HCT116 (cell line): ENCODE measurements around the gene CSNK2A2. TPM values are rescaled to one million over a fixed set of nuclear protein-coding genes. Genes with fewer than 3 reads are reported as not detected.
A peak's percentile ranks its signal among the peaks of the same experiment; 100 is the strongest.

ENCODE experiments used
- ATAC-seq: fragments of 200-7000 bp; cut with Tn5 transposase; 2 replicates; pipeline ENCODE4 v1.9.1; 2020; ENCODE audit warnings: mild to moderate bottlenecking, moderate library complexity
- BruUV-seq: library from RNA; stranded (reverse); fragments of 400-500 nt; replicated peaks from 2 replicates; lab custom pipeline; 2021; lab: Mats Ljungman, UMichigan
- CTCF ChIA-PET: fragments of 300-600 bp; sonication (Branson Sonifier 250); formaldehyde crosslinking; loops from one replicate; lab custom pipeline; 2021; ENCODE audit warnings: antibody characterized with exemption; lab: Charles Lee
- POLR2A ChIA-PET: fragments of 300-600, 350-600 bp; sonication (Branson Sonifier 250); formaldehyde crosslinking; loops from one replicate; lab custom pipeline; 2021; ENCODE audit warnings: antibody characterized with exemption; lab: Charles Lee
- RAD21 ChIA-PET, 2 experiments: fragments of 300-600 bp; sonication (Branson Sonifier 250); formaldehyde crosslinking; loops; one replicate each; lab custom pipeline; 2023; ENCODE audit warnings: low total read pairs in 2 of 2; ENCODE audit not compliant: uncharacterized antibody in 2 of 2, unreplicated experiment in 2 of 2, low non-redundant PET in 1 of 2; lab: Charles Lee
- DNase-seq: peaks from one replicate; pipeline ENCODE4 v3.0.0-alpha.2; 2010; ENCODE audit warnings: low read depth, low spot score
- H2AFZ ChIP-seq: fragments of 200-600 bp; shearing (Covaris generic), sonication (generic); 2 replicates; pipeline ENCODE4 v1.6.1; 2017; ENCODE audit warnings: low read depth, mixed run types, mixed read lengths, antibody characterized with exemption, low read length; ENCODE audit not compliant: poor library complexity, severe bottlenecking
- H3K27ac ChIP-seq: 2 replicates; pipeline ENCODE4 v1.5.1; 2012; ENCODE audit warnings: low read depth, low read length
- H3K27me3 ChIP-seq: fragments of 200-600 bp; sonication (generic); 2 replicates; pipeline ENCODE4 v1.6.1; 2016; ENCODE audit warnings: mixed run types, low read length, mixed read lengths; ENCODE audit not compliant: insufficient read depth
- H3K36me3 ChIP-seq, 2 experiments: fragments of 200-500 bp in 1 of 2; fragments of 200-600 bp in 1 of 2; sonication (Bioruptor generic) in 1 of 2; sonication (generic) in 1 of 2; 2 replicates each; pipeline versions ENCODE4 v1.5.1 to v1.6.1; 2014 to 2016; ENCODE audit warnings: low read length in 2 of 2, inconsistent platforms in 1 of 2, mixed read lengths in 1 of 2, mixed run types in 1 of 2; ENCODE audit not compliant: insufficient read depth in 2 of 2, control insufficient read depth in 1 of 2
- H3K4me1 ChIP-seq, 2 experiments: fragments of 200-600 bp in 1 of 2; sonication (generic) in 1 of 2; 2 replicates each; pipeline versions ENCODE4 v1.5.1 to v1.6.1; 2012 to 2017; ENCODE audit warnings: low read length in 2 of 2, inconsistent platforms in 1 of 2, mild to moderate bottlenecking in 1 of 2, mixed read lengths in 1 of 2, mixed run types in 1 of 2, moderate library complexity in 1 of 2; ENCODE audit not compliant: insufficient read depth in 2 of 2, control insufficient read depth in 1 of 2
- H3K4me2 ChIP-seq: fragments of 200-600 bp; sonication (generic); 2 replicates; pipeline ENCODE4 v1.6.1; 2017; ENCODE audit warnings: mixed run types, low read length, mixed read lengths
- H3K4me3 ChIP-seq, 2 experiments: fragments of 200-600 bp in 1 of 2; sonication (generic) in 1 of 2; replicated peaks in 1 of 2; 2 replicates each; pipeline ENCODE4 v1.5.1; 2011 to 2016; ENCODE audit warnings: low read length in 2 of 2, control low read depth in 1 of 2, low read depth in 1 of 2, mild to moderate bottlenecking in 1 of 2, mixed read lengths in 1 of 2, mixed run types in 1 of 2
- H3K79me2 ChIP-seq: fragments of 200-600 bp; sonication (generic); 2 replicates; pipeline ENCODE4 v1.6.1; 2017; ENCODE audit warnings: mild to moderate bottlenecking, mixed run types, low read length, moderate library complexity, mixed read lengths; ENCODE audit not compliant: insufficient read depth
- H3K9ac ChIP-seq: fragments of 200-600 bp; sonication (generic); 2 replicates; pipeline ENCODE4 v1.6.1; 2016; ENCODE audit warnings: low read length, mixed read lengths
- H3K9me2 ChIP-seq: fragments of 200-600 bp; sonication (generic), shearing (Covaris generic); 2 replicates; pipeline ENCODE4 v1.6.1; 2017; ENCODE audit warnings: mixed run types, mild to moderate bottlenecking, moderate library complexity; ENCODE audit not compliant: insufficient read depth
- H3K9me3 ChIP-seq, 2 experiments: fragments of 200-500 bp in 1 of 2; fragments of 200-600 bp in 1 of 2; sonication (Bioruptor generic) in 1 of 2; sonication (generic) in 1 of 2; 2 replicates each; pipeline ENCODE4 v1.6.1; 2014 to 2017; ENCODE audit warnings: low read length in 2 of 2, mixed read lengths in 2 of 2, inconsistent platforms in 1 of 2, low read depth in 1 of 2, mild to moderate bottlenecking in 1 of 2, mixed run types in 1 of 2, moderate library complexity in 1 of 2; ENCODE audit not compliant: control insufficient read depth in 1 of 2, insufficient read depth in 1 of 2
- H4K20me1 ChIP-seq: fragments of 200-600 bp; sonication (generic), shearing (Covaris generic); 2 replicates; pipeline ENCODE4 v1.6.1; 2017; ENCODE audit warnings: mixed run types, mild to moderate bottlenecking, moderate library complexity; ENCODE audit not compliant: insufficient read depth
- CBX3 ChIP-seq: IDR thresholded peaks from 2 replicates; pipeline ENCODE4 v1.6.1; 2012; ENCODE audit warnings: low read depth
- CTCF ChIP-seq, 3 experiments: fragments of 200-600 bp in 1 of 3; sonication (generic) in 1 of 3; IDR thresholded peaks in 2 of 3; conservative IDR thresholded peaks in 1 of 3; 2 replicates each; pipeline ENCODE4 v1.5.1; 2012 to 2017; ENCODE audit warnings: low read depth in 2 of 3, low read length in 2 of 3, antibody characterized with exemption in 1 of 3, borderline replicate concordance in 1 of 3, control low read depth in 1 of 3, mild to moderate bottlenecking in 1 of 3, mixed read lengths in 1 of 3, mixed run types in 1 of 3, moderate library complexity in 1 of 3; ENCODE audit not compliant: insufficient read depth in 1 of 3
- EGR1 ChIP-seq: IDR thresholded peaks from 2 replicates; pipeline ENCODE4 v1.6.1; 2012; ENCODE audit warnings: low read depth
- REST ChIP-seq: IDR thresholded peaks from 2 replicates; pipeline ENCODE4 v1.6.1; 2012; ENCODE audit warnings: low read depth
- SIN3A ChIP-seq: IDR thresholded peaks from 2 replicates; pipeline ENCODE4 v1.6.1; 2012; ENCODE audit warnings: low read depth
- intact Hi-C: fragments of 100-400 bp; cut with micrococcal nuclease; formaldehyde crosslinking; loops from 2 replicates; pipeline ENCODE4 v1.10.0; 2022
- total RNA-seq: library from RNA; stranded (reverse); gene quantifications from one replicate; pipeline ENCODE4 v1.2.1, GENCODE V29; 2021; ENCODE audit not compliant: unreplicated experiment

Gene CSNK2A2
- total RNA-seq, 1 experiment from 2014 or later, result 97.7 TPM

- Histone ChIP-seq H3K79me2 (peaks cover 73% of the 10 kb centered on the region), H3K9ac (no peak overlapping the region), H3K27ac (no peak overlapping the region), H3K4me1 (peaks cover 13 to 34% of the 10 kb centered on the region in 2 experiments; a peak in 3 of 4 replicates), H3K27me3 (no peaks in the 10 kb centered on the region), H4K20me1 (peaks cover 23% of the 10 kb centered on the region; the same call in 1 of the 2 replicates), H3K36me3 (no peaks in the 10 kb centered on the region), H3K9me3 (no peaks in the 10 kb centered on the region), H3K9me2 (no peaks in the 10 kb centered on the region), H3K4me2 (peak overlapping the region; percentile 95; the same call in 1 of the 2 replicates), H3K4me3 (no peak overlapping the region), H2AFZ (no peak overlapping the region)
- TF ChIP-seq REST, result no peak
- TF ChIP-seq CTCF (IDR thresholded peaks at IDR 0.05 in 2 of 3, conservative IDR thresholded peaks at IDR 0.05 in 1 of 3; ENCODE audit: borderline replicate concordance in 1 of 3, insufficient read depth in 1 of 3, low read depth in 2 of 3, low read length in 2 of 3), result no peak
- TF ChIP-seq CBX3, result no peak
- no peak for TF ChIP-seq SIN3A
- no peak for TF ChIP-seq EGR1
- RAD21 ChIA-PET, result no interaction called here
- intact Hi-C loops, result no loop called here
- POLR2A ChIA-PET, result no interaction called here
- ATAC-seq, result no peak
- BruUV-seq, result no TSS peak
- CTCF ChIA-PET, result interaction anchor here (1.0 kb wide), 1 partner anchor 29 kb away, joined by 3 read pairs; no protein-coding TSS in a partner anchor
- DNase-seq, result no peak
These were observed 71.4 kb downstream of the CSNK2A2 start for GRCh38 chr16:58126451-58126961.
